Stimulated activated CD8-positive, alpha-beta memory T cell treated with anti-CD3 and anti-CD28 coated beads, Interleukin-12 subunit alpha, Interleukin-12 subunit beta, amount 100 ng/mL, for 4 hours (primary cell): ENCODE results near the gene NSRP1.
"Not testable (repeated sequence)": the region's sequence is repeated elsewhere in the genome, so short reads cannot be mapped to it uniquely, and the experiment has no call there.

Source experiments
- DNase-seq: peaks from one replicate; pipeline ENCODE4 v3.0.0-alpha.2; 2020; ENCODE audit warnings: low read depth

The NSRP1 gene

GRCh38 chr17:30118635-30119034 lies 2.0 kb downstream of the NSRP1 start:
- not testable (repeated sequence) for DNase-seq

- DNase-seq, result no peak
Observed at GRCh38 chr17:30124273-30124796, 7.7 kb downstream of the NSRP1 start.

DNA sequence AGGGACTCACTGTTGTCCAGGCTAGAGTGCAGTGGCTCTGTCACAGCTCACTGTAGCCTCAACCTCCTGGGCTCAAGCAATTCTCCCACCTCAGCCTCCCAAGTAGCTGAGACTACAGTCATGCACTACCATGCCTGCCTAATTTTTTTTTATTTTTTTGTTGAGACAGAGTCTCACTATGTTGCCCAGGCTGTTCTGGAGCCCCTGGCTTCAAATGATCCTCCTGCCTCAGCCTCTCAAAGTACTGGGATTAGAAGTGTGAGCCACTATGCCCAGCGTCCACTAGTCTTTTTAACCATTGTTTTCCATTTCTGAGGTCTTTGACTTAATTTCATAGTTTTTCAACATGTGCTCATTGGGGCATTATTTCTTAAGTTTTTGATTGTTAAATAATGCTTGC lies 13.5 kb downstream of the NSRP1 start:
- DNase-seq, result no peak

- no peak for DNase-seq
Observed at GRCh38 chr17:30132615-30133014, 16.0 kb downstream of the NSRP1 start.

DNA sequence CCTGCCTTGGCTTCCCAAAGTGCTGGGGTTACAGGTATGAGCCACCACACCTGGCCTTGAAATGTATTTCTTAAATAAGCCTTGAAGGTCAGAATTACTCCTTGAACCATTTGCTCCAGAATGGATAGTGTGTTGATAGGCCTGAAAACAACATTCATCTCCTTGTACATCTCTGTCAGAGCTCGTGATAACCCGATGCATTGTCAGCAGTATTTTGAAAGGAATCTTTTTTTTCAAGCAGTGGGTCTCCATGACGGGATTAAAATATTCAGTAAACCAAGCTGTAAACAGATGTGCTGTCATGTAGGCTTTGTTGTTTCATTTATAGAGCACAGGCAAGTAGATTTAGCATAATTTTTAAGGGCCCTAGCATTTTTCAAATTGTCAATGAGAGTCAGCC lies 16.6 kb downstream of the NSRP1 start:
- no peak for DNase-seq

GRCh38 chr17:30134551-30134950 lies 17.9 kb downstream of the NSRP1 start:
- no peak for DNase-seq

GRCh38 chr17:30137158-30137557 lies 20.5 kb downstream of the NSRP1 start:
- no peak for DNase-seq

DNA sequence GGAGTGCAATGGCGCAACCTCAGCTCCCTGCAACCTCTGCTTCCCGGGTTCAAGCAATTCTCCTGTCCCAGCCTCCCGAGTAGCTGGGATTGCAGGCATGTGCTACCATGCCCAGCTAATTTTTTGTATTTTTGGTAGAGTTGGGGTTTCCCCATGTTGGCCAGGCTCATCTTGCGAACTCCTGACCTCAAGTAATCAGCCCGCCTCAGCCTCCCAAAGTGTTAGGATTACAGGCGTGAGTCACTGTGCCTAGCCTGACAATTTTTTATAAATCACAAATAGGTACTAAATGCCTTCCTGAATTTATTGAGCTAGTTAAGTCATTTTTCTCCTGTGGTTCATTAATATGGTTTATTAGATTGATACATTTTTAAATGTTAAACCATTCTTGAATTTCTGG lies 31.2 kb downstream of the NSRP1 start:
- not testable (repeated sequence) for DNase-seq

GRCh38 chr17:30148376-30148775 lies 31.8 kb downstream of the NSRP1 start:
- no peak for DNase-seq

GRCh38 chr17:30151471-30151870 lies 34.9 kb downstream of the NSRP1 start:
- no peak for DNase-seq

DNA sequence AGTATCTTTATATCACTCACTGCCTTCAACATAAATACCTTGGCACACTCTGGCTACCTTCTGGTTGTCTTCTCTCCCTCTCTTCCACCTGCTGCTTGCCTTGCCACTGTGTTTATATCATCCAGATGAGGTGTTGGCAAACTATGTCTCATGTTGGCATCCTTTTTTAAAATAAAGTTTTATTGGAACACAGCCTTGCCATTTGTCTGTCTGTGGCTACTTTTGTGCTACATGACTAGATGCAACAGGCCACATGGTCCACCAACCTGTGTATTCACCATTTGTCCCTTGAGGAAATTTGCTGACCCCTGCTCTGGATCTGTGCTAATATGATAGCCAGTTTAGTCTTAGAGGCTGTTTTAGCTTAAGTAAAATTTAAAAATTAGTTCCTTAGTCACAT lies 36.8 kb downstream of the NSRP1 start:
- no peak for DNase-seq

- DNase-seq, result no peak
Observed at GRCh38 chr17:30155389-30155788, 38.8 kb downstream of the NSRP1 start.

- no peak for DNase-seq
Observed at GRCh38 chr17:30158896-30159625, 42.4 kb downstream of the NSRP1 start.

GRCh38 chr17:30160419-30161172 lies 44.0 kb downstream of the NSRP1 start:
- DNase-seq, result no peak

GRCh38 chr17:30161601-30162000 lies 45.0 kb downstream of the NSRP1 start:
- DNase-seq, result no peak

- DNase-seq, result no peak
Observed at GRCh38 chr17:30164531-30164930, 47.9 kb downstream of the NSRP1 start.

- DNase-seq, result no peak
Observed at GRCh38 chr17:30165147-30165546, 48.5 kb downstream of the NSRP1 start.

- DNase-seq, result no peak
Observed at GRCh38 chr17:30165960-30166359, 49.3 kb downstream of the NSRP1 start.

DNA sequence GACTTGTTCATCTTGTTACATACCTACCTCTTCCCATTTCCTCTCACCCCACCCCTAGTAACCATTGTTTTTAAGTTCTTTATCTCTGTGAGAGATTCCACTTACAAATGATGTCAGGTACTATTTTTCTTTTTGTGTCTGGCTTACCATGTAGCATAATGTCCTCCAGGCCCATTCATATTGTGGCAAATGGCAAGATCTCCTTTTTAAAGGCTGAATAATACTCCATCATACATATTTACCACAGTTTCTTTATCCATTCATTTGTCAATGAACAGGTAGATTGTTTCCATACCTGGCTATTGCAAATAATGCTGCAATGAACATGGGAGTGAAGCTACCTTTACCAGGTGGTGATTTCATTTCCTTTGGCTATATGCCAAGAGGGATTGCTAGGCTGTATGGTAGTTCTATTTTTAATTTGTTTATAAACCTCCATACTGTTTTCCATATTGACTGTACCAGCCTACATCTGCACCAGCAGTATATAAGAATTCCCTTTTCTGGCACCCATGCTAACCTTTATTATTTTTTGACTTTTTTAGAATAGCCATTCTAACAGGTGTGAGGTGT lies 53.9 kb downstream of the NSRP1 start:
- no peak for DNase-seq

DNA sequence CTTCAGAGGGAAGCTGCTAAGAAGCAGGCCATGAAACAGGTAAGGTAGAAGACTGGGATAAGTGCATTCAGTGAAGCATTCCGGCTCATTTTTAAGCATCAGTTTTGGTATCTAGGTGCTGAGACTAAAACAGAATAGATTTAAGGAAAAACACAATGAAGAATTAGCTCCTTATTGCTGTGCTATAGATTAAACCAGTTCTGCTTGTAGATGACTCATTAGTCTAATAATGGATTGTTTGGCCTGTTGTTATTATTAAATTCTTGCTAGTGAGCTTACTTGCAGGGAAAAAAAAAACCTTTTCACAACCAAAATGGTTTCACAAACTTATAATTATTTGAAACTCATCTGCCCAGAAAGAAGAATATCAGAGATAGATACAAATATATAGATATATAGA lies 55.9 kb downstream of the NSRP1 start:
- no peak for DNase-seq

GRCh38 chr17:30173649-30174048 lies 57.0 kb downstream of the NSRP1 start:
- no peak for DNase-seq

DNA sequence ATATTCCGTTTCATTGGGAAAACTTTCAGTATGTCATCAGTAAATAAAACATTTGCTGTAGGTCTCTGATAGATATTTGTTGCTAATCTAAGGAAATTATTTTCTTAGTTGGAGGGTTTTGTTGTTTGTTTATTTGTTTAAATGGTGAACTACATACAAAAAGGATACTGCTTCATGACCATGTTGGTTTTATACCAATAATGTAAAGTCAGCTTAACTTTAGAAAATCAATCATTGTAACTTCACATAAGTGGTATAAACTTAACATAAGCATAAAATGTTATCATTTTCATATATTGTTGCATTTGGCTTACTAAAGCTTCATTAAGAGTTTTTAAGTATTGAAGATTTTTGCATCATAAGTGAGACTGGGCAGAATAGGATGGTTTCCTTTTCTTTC lies 57.9 kb downstream of the NSRP1 start:
- no peak for DNase-seq

- DNase-seq, result no peak
Observed at GRCh38 chr17:30176855-30177254, 60.2 kb downstream of the NSRP1 start.
